Measurements from ENCODE around the gene RASSF5.
"Not testable (repeated sequence)": the region's sequence is repeated elsewhere in the genome, so short reads cannot be mapped to it uniquely, and the experiment has no call there.

RASSF5 gene

GRCh38 chr1:206477110-206477509 is 30.2 kb upstream of the RASSF5 start:
- DNase-seq (ENCODE audit: low spot score): no peak

- no peak for DNase-seq (ENCODE audit: low spot score)
Measured at GRCh38 chr1:206477581-206478380, 29.6 kb upstream of the RASSF5 start.

- DNase-seq (ENCODE audit: low spot score): no peak
Measured at GRCh38 chr1:206478746-206479145, 28.6 kb upstream of the RASSF5 start.

GRCh38 chr1:206479183-206480125 is 27.9 kb upstream of the RASSF5 start:
- peak; percentile 72 for DNase-seq (ENCODE audit: low spot score)

GRCh38 chr1:206480211-206480610 is 27.1 kb upstream of the RASSF5 start:
- DNase-seq (ENCODE audit: low spot score): no peak

GRCh38 chr1:206482611-206483010 is 24.7 kb upstream of the RASSF5 start:
- no peak for DNase-seq (ENCODE audit: low spot score)

GRCh38 chr1:206483864-206484263 is 23.5 kb upstream of the RASSF5 start:
- not testable (repeated sequence) for DNase-seq (ENCODE audit: low spot score)

GRCh38 chr1:206484901-206485300 is 22.4 kb upstream of the RASSF5 start:
- DNase-seq (ENCODE audit: low spot score): no peak

- DNase-seq (ENCODE audit: low spot score): no peak
Measured at GRCh38 chr1:206486995-206487788, 20.1 kb upstream of the RASSF5 start.

- no peak for DNase-seq (ENCODE audit: low spot score)
Measured at GRCh38 chr1:206487970-206488369, 19.4 kb upstream of the RASSF5 start.

- DNase-seq (ENCODE audit: low spot score): no peak
Measured at GRCh38 chr1:206488466-206488865, 18.9 kb upstream of the RASSF5 start.

GRCh38 chr1:206489980-206490770 is 17.2 kb upstream of the RASSF5 start:
- peak; percentile 61 for DNase-seq (ENCODE audit: low spot score)

- no peak for DNase-seq (ENCODE audit: low spot score)
Measured at GRCh38 chr1:206490771-206491405, 16.4 kb upstream of the RASSF5 start.

GRCh38 chr1:206491616-206492015 is 15.7 kb upstream of the RASSF5 start:
- DNase-seq (ENCODE audit: low spot score): no peak

- no peak for DNase-seq (ENCODE audit: low spot score)
Measured at GRCh38 chr1:206492589-206492988, 14.7 kb upstream of the RASSF5 start.

- no peak for DNase-seq (ENCODE audit: low spot score)
Measured at GRCh38 chr1:206493279-206493678, 14.1 kb upstream of the RASSF5 start.

- DNase-seq (ENCODE audit: low spot score): no peak
Measured at GRCh38 chr1:206495011-206495461, 12.3 kb upstream of the RASSF5 start.

GRCh38 chr1:206495493-206496046 is 11.8 kb upstream of the RASSF5 start:
- no peak for DNase-seq (ENCODE audit: low spot score)

- no peak for DNase-seq (ENCODE audit: low spot score)
Measured at GRCh38 chr1:206496131-206496793, 11.1 kb upstream of the RASSF5 start.

GRCh38 chr1:206497363-206497762 is 10.0 kb upstream of the RASSF5 start:
- no peak for DNase-seq (ENCODE audit: low spot score)

Measured in hematopoietic multipotent progenitor cell treated with erythropoietin and hydrocortisone succinate and interleukin-3 and kit ligand, for 15 days (in vitro differentiated cells).